ENCODE measurements around the gene MANSC4.

- no peak for TF ChIP-seq EZH2phosphoT487 (IDR thresholded peaks at IDR 0.05; ENCODE audit: insufficient read depth, low read depth)
- TF ChIP-seq EZH2 (IDR thresholded peaks at IDR 0.05; ENCODE audit: insufficient read depth, poor library complexity, severe bottlenecking): no peak
Measured at GRCh38 chr12:27818401-27818918, 38.4 kb upstream of the MANSC4 start.

Data from GM23248 (cell line).